Adrenal gland (tissue), 5 donors: ENCODE results near the gene PACS2.

Experiments
- POLR2A ChIP-seq, 2 donors: fragments of 450-650 bp; IDR thresholded peaks; one replicate each; pipeline ENCODE4 v1.6.1; 2017; ENCODE audit warnings: antibody characterized with exemption in 2 of 2, mild to moderate bottlenecking in 2 of 2, moderate library complexity in 1 of 2
- TF ChIP-seq, protein P1 (sequence below), 6 experiments: fragments of 450-650 bp in 4 of 6; fragments of 200-600 bp in 2 of 6; sonication (generic) in 1 of 6; IDR thresholded peaks; 1 replicate in 5 of 6; 2 replicates in 1 of 6; pipeline versions ENCODE4 v1.5.1 to v1.8.0; 2016 to 2021; ENCODE audit warnings: antibody characterized with exemption in 6 of 6, mild to moderate bottlenecking in 2 of 6, moderate library complexity in 1 of 6
- donor health status: DM: no; HTN: no; CAD: no.

DNA sequence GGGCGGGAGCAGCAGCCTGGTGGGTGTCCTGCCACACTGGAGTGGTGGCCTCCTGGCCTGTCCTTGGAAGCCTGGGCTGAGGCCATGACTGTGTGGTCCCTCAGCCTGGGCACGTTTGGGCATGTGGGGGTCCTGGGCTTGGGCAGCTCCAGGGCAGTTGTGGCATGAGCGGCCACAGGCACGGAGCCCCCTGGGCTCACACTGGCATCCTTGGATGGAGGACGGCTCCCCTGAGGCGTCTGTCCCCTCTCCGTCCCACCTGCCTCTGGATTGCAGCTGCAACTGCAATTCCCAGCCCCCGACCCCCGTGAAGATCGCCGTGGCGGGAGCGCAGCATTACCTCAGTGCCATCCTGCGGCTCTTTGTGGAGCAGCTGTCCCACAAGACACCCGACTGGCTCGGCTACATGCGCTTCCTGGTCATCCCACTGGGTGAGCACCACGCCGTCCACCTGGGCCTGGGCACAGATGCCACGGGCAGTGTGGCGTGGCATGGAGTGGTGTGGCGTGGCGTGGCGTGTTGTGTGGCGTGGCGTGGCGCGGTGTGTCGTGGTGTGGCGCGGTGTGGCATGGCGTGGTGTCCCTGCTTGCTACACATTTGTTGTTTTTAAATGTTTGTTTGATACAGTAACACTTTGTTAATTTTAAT is 68.7 kb downstream of the PACS2 start:
- no peak for TF ChIP-seq POLR2A (IDR thresholded peaks at IDR 0.05)
- TF ChIP-seq, protein P1, sequence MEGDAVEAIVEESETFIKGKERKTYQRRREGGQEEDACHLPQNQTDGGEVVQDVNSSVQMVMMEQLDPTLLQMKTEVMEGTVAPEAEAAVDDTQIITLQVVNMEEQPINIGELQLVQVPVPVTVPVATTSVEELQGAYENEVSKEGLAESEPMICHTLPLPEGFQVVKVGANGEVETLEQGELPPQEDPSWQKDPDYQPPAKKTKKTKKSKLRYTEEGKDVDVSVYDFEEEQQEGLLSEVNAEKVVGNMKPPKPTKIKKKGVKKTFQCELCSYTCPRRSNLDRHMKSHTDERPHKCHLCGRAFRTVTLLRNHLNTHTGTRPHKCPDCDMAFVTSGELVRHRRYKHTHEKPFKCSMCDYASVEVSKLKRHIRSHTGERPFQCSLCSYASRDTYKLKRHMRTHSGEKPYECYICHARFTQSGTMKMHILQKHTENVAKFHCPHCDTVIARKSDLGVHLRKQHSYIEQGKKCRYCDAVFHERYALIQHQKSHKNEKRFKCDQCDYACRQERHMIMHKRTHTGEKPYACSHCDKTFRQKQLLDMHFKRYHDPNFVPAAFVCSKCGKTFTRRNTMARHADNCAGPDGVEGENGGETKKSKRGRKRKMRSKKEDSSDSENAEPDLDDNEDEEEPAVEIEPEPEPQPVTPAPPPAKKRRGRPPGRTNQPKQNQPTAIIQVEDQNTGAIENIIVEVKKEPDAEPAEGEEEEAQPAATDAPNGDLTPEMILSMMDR (IDR thresholded peaks at IDR 0.05), result no peak
